ENCODE results near the gene MBNL2.
"Not testable (repeated sequence)": the region's sequence is repeated elsewhere in the genome, so short reads cannot be mapped to it uniquely, and the experiment has no call there.

The MBNL2 gene

DNA sequence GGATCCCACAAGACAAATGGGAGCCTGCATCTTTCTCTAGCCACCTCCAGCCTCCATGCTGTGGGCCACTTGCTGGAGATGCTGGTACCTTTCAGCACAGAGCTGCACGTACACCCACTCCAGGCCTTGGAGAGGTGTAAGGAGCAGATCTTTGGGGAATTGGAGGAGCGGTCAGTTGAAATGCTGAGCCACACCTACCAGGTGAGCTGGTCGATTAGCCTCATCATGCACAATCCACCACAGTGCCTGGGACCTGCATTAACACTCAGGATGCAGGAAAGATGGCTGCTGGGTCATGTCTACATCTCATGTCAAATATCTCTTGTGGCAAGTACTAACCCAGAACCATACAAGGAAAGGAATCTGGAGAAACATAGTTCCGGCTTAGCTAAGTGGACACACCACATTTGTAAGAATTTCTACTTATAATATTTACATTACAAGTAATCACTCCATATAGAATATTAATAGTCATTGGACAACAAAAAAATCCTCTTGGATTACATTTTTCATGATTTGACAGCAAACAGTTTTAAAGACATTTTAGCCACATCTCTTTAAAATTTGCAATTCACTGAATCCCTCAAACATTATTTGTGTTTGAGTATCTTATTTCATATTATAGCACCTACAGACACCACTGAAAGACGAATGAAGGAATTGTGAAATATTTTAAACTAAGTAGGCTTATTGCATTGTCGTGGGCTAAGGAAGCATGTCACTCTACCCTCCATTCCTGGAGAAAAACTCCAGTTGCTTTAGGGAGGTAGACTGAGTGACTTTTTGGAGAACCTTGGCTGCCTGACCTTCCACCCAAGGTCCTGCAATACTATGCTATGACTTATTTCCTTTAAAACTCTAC, 21.8 kb upstream of the MBNL2 start:
- no peak for TF ChIP-seq CTCF (IDR thresholded peaks at IDR 0.05; ENCODE audit: unreplicated experiment in 3 of 3)

GRCh38 chr13:97202761-97203160, 19.4 kb upstream of the MBNL2 start:
- Mint-ChIP-seq H3K27ac (no peak overlapping the region), H3K4me3 (no peak overlapping the region), H3K4me1 (peaks cover 5% of the 10 kb centered on the region), H3K9me3 (peaks cover 9% of the 10 kb centered on the region), H3K27me3 (ENCODE audit: low read depth) (no peaks in the 10 kb centered on the region), H3K36me3 (ENCODE audit: low read depth) (no peaks in the 10 kb centered on the region)
- no peak for TF ChIP-seq CTCF (IDR thresholded peaks at IDR 0.05; ENCODE audit: unreplicated experiment in 3 of 3)

More for the DNA sequence above, 21.8 kb upstream of the MBNL2 start:
- Mint-ChIP-seq H3K4me1 (no peaks in the 10 kb centered on the region), H3K36me3 (ENCODE audit: low read depth) (no peaks in the 10 kb centered on the region), H3K27me3 (ENCODE audit: low read depth) (no peaks in the 10 kb centered on the region), H3K9me3 (no peaks in the 10 kb centered on the region), H3K4me3 (no peak overlapping the region), H3K27ac (no peak overlapping the region)

- H3K4me1 Mint-ChIP-seq, result peaks cover 5% of the 10 kb centered on the region
- H3K27ac Mint-ChIP-seq, result no peak overlapping the region
- no peak overlapping the region for H3K4me3 Mint-ChIP-seq
- H3K27me3 Mint-ChIP-seq (ENCODE audit: low read depth), result no peaks in the 10 kb centered on the region
- no peaks in the 10 kb centered on the region for H3K36me3 Mint-ChIP-seq (ENCODE audit: low read depth)
- peaks cover 11% of the 10 kb centered on the region for H3K9me3 Mint-ChIP-seq
- TF ChIP-seq CTCF (IDR thresholded peaks at IDR 0.05; ENCODE audit: unreplicated experiment in 3 of 3), result no peak
Observed at GRCh38 chr13:97205465-97205864, 16.7 kb upstream of the MBNL2 start.

- Mint-ChIP-seq H3K4me1 (peaks cover 5% of the 10 kb centered on the region), H3K9me3 (peaks cover 11% of the 10 kb centered on the region), H3K27me3 (ENCODE audit: low read depth) (no peaks in the 10 kb centered on the region), H3K36me3 (ENCODE audit: low read depth) (no peaks in the 10 kb centered on the region), H3K27ac (peak overlapping the region; percentile 3 to 66 (median 66)), H3K4me3 (no peak overlapping the region)
- TF ChIP-seq CTCF (IDR thresholded peaks at IDR 0.05; ENCODE audit: unreplicated experiment in 3 of 3), result no peak
Observed at GRCh38 chr13:97205982-97206381, 16.2 kb upstream of the MBNL2 start.

- H3K27ac Mint-ChIP-seq; H3K4me3 Mint-ChIP-seq; H3K4me1 Mint-ChIP-seq; H3K36me3 Mint-ChIP-seq (ENCODE audit: low read depth); H3K27me3 Mint-ChIP-seq (ENCODE audit: low read depth): not testable (repeated sequence)
- H3K9me3 Mint-ChIP-seq, result peaks cover 11% of the 10 kb centered on the region
Observed at GRCh38 chr13:97207252-97207651, 14.9 kb upstream of the MBNL2 start.

- no peak for TF ChIP-seq CTCF (IDR thresholded peaks at IDR 0.05; ENCODE audit: unreplicated experiment in 3 of 3)
- H3K36me3 Mint-ChIP-seq (ENCODE audit: low read depth), result no peaks in the 10 kb centered on the region
- peaks cover 11% of the 10 kb centered on the region for H3K9me3 Mint-ChIP-seq
- no peaks in the 10 kb centered on the region for H3K4me1 Mint-ChIP-seq
- no peak overlapping the region for H3K4me3 Mint-ChIP-seq
- H3K27me3 Mint-ChIP-seq (ENCODE audit: low read depth), result no peaks in the 10 kb centered on the region
- no peak overlapping the region for H3K27ac Mint-ChIP-seq
Observed at GRCh38 chr13:97211300-97211699, 10.8 kb upstream of the MBNL2 start.

Measured in nephron (organoid).